ENCODE data around the gene MEIOC. TPM values are rescaled to one million over a fixed set of nuclear protein-coding genes. Genes with fewer than 3 reads are reported as not detected.
"Not testable (repeated sequence)": the region's sequence is repeated elsewhere in the genome, so short reads cannot be mapped to it uniquely, and the experiment has no call there.

Gene MEIOC
- total and polyA plus RNA-seq, 2 donors from 2014 or later = 0.26 to 0.28 TPM

DNA sequence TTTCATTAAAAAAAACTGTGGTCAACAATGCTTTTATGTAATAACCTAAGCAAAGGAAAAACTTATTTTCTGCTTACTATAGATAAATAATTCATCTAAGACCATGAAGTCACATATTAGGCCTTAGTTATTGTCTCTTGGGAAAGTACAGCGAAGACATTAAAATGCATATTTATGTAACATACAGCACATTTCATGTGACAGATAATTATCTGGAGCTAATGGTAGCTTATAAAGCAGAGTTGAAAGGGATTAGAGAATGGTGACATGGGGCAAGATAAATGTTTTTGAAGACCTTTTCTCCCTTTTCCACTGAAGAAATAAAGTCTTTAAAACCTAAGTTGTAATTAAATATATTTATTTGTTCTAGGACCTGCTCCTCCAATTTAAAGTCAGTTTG is 9.7 kb downstream of the MEIOC start:
- TF ChIP-seq, protein P1, sequence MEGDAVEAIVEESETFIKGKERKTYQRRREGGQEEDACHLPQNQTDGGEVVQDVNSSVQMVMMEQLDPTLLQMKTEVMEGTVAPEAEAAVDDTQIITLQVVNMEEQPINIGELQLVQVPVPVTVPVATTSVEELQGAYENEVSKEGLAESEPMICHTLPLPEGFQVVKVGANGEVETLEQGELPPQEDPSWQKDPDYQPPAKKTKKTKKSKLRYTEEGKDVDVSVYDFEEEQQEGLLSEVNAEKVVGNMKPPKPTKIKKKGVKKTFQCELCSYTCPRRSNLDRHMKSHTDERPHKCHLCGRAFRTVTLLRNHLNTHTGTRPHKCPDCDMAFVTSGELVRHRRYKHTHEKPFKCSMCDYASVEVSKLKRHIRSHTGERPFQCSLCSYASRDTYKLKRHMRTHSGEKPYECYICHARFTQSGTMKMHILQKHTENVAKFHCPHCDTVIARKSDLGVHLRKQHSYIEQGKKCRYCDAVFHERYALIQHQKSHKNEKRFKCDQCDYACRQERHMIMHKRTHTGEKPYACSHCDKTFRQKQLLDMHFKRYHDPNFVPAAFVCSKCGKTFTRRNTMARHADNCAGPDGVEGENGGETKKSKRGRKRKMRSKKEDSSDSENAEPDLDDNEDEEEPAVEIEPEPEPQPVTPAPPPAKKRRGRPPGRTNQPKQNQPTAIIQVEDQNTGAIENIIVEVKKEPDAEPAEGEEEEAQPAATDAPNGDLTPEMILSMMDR (IDR thresholded peaks at IDR 0.05; ENCODE audit: borderline replicate concordance, extremely low read depth, insufficient read depth) = no peak

DNA sequence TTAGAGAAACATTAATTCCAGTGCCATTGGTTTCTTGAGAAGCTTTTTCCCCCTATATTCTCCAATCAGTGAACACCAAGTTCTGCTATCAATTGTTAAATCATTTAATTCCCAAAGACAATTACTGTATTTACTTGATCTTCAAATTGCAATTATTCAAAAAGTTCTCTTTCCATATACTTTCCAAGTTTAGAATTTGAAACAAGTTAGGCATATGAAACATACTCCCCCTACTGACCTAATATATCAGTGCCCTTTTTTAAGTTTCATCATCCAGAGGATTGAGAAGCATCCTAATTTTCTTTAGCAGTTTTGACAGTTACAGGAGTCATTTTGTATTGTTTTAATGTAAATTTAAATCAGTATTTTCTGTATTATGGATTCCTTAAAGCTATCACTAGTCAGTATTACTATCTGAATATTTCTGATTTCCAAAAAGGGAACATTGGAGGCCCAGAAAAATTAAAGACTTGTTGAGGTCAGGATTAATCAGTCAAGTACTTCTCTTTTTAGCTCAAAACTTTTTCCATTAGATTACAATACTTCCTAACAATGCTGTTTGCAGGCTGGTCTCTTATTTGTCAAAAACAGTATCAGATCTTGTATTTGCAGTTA is 16.3 kb downstream of the MEIOC start:
- intact Hi-C loops (cut with DNase I) = no loop called here
- DNase-seq (peak in 2 of 5 donors; percentile 21 to 26), FAIRE-seq (peak; percentile 69)
- no peaks in the 10 kb centered on the region for H3K36me3 ChIP-seq (ENCODE audit: control insufficient read depth in 2 of 3, insufficient read depth in 3 of 3, low read length in 3 of 3)
- no peak overlapping the region for H3K27ac ChIP-seq (ENCODE audit: low read depth in 2 of 2, low read length in 2 of 2)
- H3K4me3 ChIP-seq (ENCODE audit: low read length in 3 of 3) = no peak overlapping the region
- no peak overlapping the region for H3K9ac ChIP-seq (ENCODE audit: low read length in 3 of 3)
- TF ChIP-seq, protein P1 (IDR thresholded peaks at IDR 0.05; ENCODE audit: borderline replicate concordance, extremely low read depth, insufficient read depth) = peak; percentile 38
- H3K9me3 ChIP-seq (ENCODE audit: control insufficient read depth in 2 of 3, insufficient read depth in 1 of 3, low read length in 3 of 3) = no peaks in the 10 kb centered on the region
- no peaks in the 10 kb centered on the region for H3K4me1 ChIP-seq (ENCODE audit: control insufficient read depth in 2 of 3, insufficient read depth in 2 of 3, low read depth in 1 of 3, low read length in 3 of 3)
- H3K27me3 ChIP-seq (ENCODE audit: control insufficient read depth, insufficient read depth, low read length) = no peaks in the 10 kb centered on the region

More for the DNA sequence above, 9.7 kb downstream of the MEIOC start:
- no peak for DNase-seq
- FAIRE-seq = no peak
- no peaks in the 10 kb centered on the region for H3K4me1 ChIP-seq (ENCODE audit: control insufficient read depth in 2 of 3, insufficient read depth in 2 of 3, low read depth in 1 of 3, low read length in 3 of 3)
- intact Hi-C loops (cut with DNase I) = no loop called here
- H3K9ac ChIP-seq (ENCODE audit: low read length in 3 of 3) = no peak overlapping the region
- no peak overlapping the region for H3K4me3 ChIP-seq (ENCODE audit: low read length in 3 of 3)
- H3K27me3 ChIP-seq (ENCODE audit: control insufficient read depth, insufficient read depth, low read length) = no peaks in the 10 kb centered on the region
- H3K36me3 ChIP-seq (ENCODE audit: control insufficient read depth in 2 of 3, insufficient read depth in 3 of 3, low read length in 3 of 3) = no peaks in the 10 kb centered on the region
- H3K27ac ChIP-seq (ENCODE audit: low read depth in 2 of 2, low read length in 2 of 2) = no peak overlapping the region
- no peaks in the 10 kb centered on the region for H3K9me3 ChIP-seq (ENCODE audit: control insufficient read depth in 2 of 3, insufficient read depth in 1 of 3, low read length in 3 of 3)

DNA sequence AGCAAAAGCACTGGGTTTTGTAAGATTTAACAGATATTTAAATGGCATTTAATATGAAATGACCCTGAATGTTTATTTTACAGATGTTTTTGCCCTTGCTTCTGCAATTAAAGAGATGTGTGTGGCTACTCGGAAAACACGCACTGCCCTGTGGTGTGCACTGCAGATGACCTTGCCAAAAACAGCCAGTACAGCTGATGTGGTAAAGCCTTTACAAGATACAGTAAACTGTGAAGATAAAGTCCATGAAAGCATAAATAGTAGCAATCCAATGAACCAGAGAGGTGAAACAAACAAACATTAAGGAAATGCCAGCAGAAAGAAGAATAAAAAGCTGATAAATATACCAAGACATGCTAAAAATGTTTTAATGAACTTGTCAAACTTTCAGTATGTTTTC is 17.6 kb downstream of the MEIOC start:
- Histone ChIP-seq H3K36me3 (ENCODE audit: control insufficient read depth in 2 of 3, insufficient read depth in 3 of 3, low read length in 3 of 3) (peaks cover 0 to 4% (median 2%) of the 10 kb centered on the region in 3 donors), H3K9me3 (ENCODE audit: control insufficient read depth in 2 of 3, insufficient read depth in 1 of 3, low read length in 3 of 3) (no peaks in the 10 kb centered on the region), H3K27me3 (ENCODE audit: control insufficient read depth, insufficient read depth, low read length) (no peaks in the 10 kb centered on the region), H3K4me1 (ENCODE audit: control insufficient read depth in 2 of 3, insufficient read depth in 2 of 3, low read depth in 1 of 3, low read length in 3 of 3) (no peaks in the 10 kb centered on the region), H3K9ac (ENCODE audit: low read length in 3 of 3) (no peak overlapping the region), H3K27ac (ENCODE audit: low read depth in 2 of 2, low read length in 2 of 2) (no peak overlapping the region), H3K4me3 (ENCODE audit: low read length in 3 of 3) (no peak overlapping the region)
- no peak for DNase-seq
- intact Hi-C loops (cut with DNase I) = no loop called here
- no peak for FAIRE-seq
- TF ChIP-seq, protein P1 (IDR thresholded peaks at IDR 0.05; ENCODE audit: borderline replicate concordance, extremely low read depth, insufficient read depth) = no peak

DNA sequence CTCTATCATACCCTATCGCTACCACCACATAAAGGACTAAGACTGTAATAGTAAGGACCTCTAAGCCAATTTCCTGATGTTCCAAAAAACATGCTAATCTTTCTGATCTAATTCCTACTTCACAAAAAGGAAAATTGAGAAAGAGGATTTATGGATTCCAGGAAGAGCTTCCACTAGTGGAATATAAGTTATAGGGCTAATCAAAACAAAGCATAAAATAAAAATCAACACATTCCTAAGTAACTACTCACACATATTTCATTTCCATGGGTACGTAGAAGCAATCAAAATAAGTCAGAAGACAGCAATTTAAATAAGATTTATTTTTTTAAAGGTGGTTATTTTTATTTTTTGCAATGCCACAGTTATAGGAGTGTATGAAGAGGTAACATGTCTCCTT is 20.9 kb downstream of the MEIOC start:
- no peak for FAIRE-seq
- intact Hi-C loops (cut with DNase I) = no loop called here
- no peaks in the 10 kb centered on the region for H3K9me3 ChIP-seq (ENCODE audit: control insufficient read depth in 2 of 3, insufficient read depth in 1 of 3, low read length in 3 of 3)
- H3K4me3 ChIP-seq (ENCODE audit: low read length in 3 of 3) = no peak overlapping the region
- no peaks in the 10 kb centered on the region for H3K27me3 ChIP-seq (ENCODE audit: control insufficient read depth, insufficient read depth, low read length)
- H3K4me1 ChIP-seq (ENCODE audit: control insufficient read depth in 2 of 3, insufficient read depth in 2 of 3, low read depth in 1 of 3, low read length in 3 of 3) = no peaks in the 10 kb centered on the region
- no peak overlapping the region for H3K27ac ChIP-seq (ENCODE audit: low read depth in 2 of 2, low read length in 2 of 2)
- TF ChIP-seq, protein P1 (IDR thresholded peaks at IDR 0.05; ENCODE audit: borderline replicate concordance, extremely low read depth, insufficient read depth) = no peak
- DNase-seq = no peak
- H3K36me3 ChIP-seq (ENCODE audit: control insufficient read depth in 2 of 3, insufficient read depth in 3 of 3, low read length in 3 of 3) = peaks cover 6 to 18% (median 17%) of the 10 kb centered on the region in 3 donors
- H3K9ac ChIP-seq (ENCODE audit: low read length in 3 of 3) = no peak overlapping the region

DNA sequence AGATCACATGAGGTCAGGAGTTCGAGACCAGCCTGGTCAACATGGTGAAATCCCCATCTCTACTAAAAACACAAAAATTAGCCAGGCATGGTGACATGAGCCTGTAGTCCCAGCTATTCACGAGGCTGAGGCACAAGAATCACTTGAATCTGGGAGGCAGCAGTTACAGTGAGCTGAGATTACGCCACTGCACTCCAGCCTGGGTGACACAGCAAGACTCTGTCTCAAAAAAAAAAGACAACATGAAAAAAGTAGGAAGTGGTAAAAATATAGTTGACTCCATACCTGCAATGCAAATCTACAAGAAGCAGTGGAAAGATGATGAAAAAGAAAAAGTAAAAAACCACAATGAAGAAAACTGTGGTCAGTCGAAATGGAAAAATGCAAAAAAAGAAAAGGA is 27.0 kb downstream of the MEIOC start:
- H3K9me3 ChIP-seq (ENCODE audit: control insufficient read depth in 2 of 3, insufficient read depth in 1 of 3, low read length in 3 of 3); H3K4me3 ChIP-seq (ENCODE audit: low read length in 3 of 3); H3K27me3 ChIP-seq (ENCODE audit: control insufficient read depth, insufficient read depth, low read length); intact Hi-C loops (cut with DNase I); H3K27ac ChIP-seq (ENCODE audit: low read depth in 2 of 2, low read length in 2 of 2); H3K4me1 ChIP-seq (ENCODE audit: control insufficient read depth in 2 of 3, insufficient read depth in 2 of 3, low read depth in 1 of 3, low read length in 3 of 3); FAIRE-seq; DNase-seq; H3K9ac ChIP-seq (ENCODE audit: low read length in 3 of 3): not testable (repeated sequence)
- H3K36me3 ChIP-seq (ENCODE audit: control insufficient read depth in 2 of 3, insufficient read depth in 3 of 3, low read length in 3 of 3) = peaks cover 6 to 24% (median 24%) of the 10 kb centered on the region in 3 donors
